ENCODE results near the gene CENPS.

DNA sequence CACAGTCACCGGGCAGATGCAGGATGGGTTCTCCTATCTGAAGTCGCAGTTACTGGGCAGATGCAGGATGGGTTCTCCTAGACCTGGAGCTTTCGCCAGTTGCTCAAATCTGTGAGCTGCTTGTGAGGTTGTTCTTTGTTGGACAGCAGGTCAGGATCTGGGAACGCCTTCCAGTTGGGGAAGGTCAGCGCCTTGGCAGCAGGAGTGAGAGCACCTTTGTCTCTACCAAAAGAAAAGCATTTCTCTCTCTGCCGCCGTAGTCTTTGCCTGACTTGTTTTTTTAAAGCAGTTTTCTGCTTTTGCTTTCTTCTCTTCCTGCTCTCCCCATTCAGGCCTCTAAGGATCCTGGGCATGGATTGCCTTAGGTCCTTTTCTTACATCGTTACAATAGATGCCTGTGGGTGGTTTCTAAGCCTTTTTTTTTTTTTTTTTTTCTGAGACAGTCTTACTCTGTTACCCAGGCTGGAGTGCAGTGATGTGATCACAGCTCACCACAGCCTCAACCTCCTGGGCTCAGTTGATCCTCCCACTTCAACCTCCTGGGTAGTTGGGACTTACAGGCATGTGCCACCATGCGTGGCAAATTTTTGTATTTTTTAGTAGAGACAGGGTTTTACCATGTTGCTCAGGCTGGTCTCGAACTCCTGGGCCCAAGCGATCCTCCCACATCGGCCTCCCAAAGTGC is 60.2 kb downstream of the CENPS start:
- no peak for TF ChIP-seq POLR2A (IDR thresholded peaks at IDR 0.05)
- TF ChIP-seq, protein P1, sequence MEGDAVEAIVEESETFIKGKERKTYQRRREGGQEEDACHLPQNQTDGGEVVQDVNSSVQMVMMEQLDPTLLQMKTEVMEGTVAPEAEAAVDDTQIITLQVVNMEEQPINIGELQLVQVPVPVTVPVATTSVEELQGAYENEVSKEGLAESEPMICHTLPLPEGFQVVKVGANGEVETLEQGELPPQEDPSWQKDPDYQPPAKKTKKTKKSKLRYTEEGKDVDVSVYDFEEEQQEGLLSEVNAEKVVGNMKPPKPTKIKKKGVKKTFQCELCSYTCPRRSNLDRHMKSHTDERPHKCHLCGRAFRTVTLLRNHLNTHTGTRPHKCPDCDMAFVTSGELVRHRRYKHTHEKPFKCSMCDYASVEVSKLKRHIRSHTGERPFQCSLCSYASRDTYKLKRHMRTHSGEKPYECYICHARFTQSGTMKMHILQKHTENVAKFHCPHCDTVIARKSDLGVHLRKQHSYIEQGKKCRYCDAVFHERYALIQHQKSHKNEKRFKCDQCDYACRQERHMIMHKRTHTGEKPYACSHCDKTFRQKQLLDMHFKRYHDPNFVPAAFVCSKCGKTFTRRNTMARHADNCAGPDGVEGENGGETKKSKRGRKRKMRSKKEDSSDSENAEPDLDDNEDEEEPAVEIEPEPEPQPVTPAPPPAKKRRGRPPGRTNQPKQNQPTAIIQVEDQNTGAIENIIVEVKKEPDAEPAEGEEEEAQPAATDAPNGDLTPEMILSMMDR (IDR thresholded peaks at IDR 0.05), result no peak
